D721Med (cell line): ENCODE measurements around the gene SULT1C2.

Source experiments
- DNase-seq: peaks from one replicate; pipeline ENCODE4 v3.0.0; 2011; ENCODE audit warnings: low spot score; ENCODE audit not compliant: insufficient read length
- FAIRE-seq: peaks from 2 replicates; lab custom pipeline; 2011; peaks lifted over from hg19 to GRCh38; lab: Jason Lieb, UNC
- TF ChIP-seq, protein P1 (sequence below): IDR thresholded peaks from 2 replicates; pipeline ENCODE4 v1.5.1; 2012; ENCODE audit warnings: mild to moderate bottlenecking, control low read depth; ENCODE audit not compliant: insufficient read depth; ENCODE audit errors: missing control alignments

Gene SULT1C2

GRCh38 chr2:108257757-108258331 lies 30.9 kb upstream of the SULT1C2 start:
- TF ChIP-seq, protein P1, sequence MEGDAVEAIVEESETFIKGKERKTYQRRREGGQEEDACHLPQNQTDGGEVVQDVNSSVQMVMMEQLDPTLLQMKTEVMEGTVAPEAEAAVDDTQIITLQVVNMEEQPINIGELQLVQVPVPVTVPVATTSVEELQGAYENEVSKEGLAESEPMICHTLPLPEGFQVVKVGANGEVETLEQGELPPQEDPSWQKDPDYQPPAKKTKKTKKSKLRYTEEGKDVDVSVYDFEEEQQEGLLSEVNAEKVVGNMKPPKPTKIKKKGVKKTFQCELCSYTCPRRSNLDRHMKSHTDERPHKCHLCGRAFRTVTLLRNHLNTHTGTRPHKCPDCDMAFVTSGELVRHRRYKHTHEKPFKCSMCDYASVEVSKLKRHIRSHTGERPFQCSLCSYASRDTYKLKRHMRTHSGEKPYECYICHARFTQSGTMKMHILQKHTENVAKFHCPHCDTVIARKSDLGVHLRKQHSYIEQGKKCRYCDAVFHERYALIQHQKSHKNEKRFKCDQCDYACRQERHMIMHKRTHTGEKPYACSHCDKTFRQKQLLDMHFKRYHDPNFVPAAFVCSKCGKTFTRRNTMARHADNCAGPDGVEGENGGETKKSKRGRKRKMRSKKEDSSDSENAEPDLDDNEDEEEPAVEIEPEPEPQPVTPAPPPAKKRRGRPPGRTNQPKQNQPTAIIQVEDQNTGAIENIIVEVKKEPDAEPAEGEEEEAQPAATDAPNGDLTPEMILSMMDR: no peak
- DNase-seq (no peak), FAIRE-seq (no peak)

GRCh38 chr2:108260773-108261172 lies 27.9 kb upstream of the SULT1C2 start:
- DNase-seq (no peak), FAIRE-seq (no peak)
- TF ChIP-seq, protein P1: no peak

GRCh38 chr2:108262036-108262435 lies 26.7 kb upstream of the SULT1C2 start:
- DNase-seq: no peak

GRCh38 chr2:108263401-108263800 lies 25.3 kb upstream of the SULT1C2 start:
- FAIRE-seq (no peak), DNase-seq (no peak)
- TF ChIP-seq, protein P1: no peak

More at GRCh38 chr2:108262036-108262435, 26.7 kb upstream of the SULT1C2 start:
- TF ChIP-seq, protein P1: no peak
- no peak for FAIRE-seq

DNA sequence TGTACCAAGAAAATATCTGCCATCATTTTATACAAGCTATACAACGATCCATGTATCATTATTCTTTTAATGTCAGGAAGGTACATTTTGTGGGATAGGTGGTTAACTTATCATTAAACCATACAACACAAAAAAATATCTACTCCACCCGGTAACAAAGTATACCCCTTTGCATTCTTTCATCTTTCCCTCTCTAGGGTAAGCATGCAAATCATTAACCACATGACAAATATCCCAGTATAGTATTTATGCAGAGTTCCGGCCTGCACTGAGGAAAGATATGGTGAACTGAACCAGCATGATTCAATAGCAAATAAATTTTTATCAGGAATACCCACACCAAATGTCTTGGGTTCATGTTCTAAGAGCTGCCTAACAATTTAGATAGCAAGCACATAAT lies 22.5 kb upstream of the SULT1C2 start:
- DNase-seq: no peak
- TF ChIP-seq, protein P1: no peak
- no peak for FAIRE-seq

GRCh38 chr2:108267101-108267500 lies 21.6 kb upstream of the SULT1C2 start:
- TF ChIP-seq, protein P1: no peak
- FAIRE-seq: no peak
- DNase-seq: no peak

GRCh38 chr2:108268001-108268400 lies 20.7 kb upstream of the SULT1C2 start:
- DNase-seq (no peak), FAIRE-seq (no peak)
- TF ChIP-seq, protein P1: no peak
